ENCODE measurements around the gene TOP3A.
"Not testable (repeated sequence)": the region's sequence is repeated elsewhere in the genome, so short reads cannot be mapped to it uniquely, and the experiment has no call there.

TOP3A gene

DNA sequence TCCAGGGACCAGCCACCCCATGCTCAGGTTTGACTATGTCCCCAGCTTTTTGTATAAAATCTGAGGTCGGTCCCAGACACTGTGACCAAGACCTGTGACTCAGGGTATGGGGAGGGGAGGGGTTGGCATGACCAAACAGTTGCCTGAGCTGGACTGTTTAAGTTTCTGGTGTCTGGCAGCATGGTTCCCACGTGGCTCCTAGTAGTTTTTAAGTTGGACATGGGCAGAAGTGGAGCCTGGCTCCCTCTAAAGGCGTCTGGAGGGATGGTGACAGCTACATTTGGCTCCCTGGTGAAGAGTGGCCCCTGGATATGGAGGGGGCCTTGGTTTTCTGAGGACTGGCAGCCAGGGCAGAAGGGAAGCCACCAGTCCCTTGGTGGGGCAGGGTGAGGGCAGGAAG, 8.2 kb upstream of the TOP3A start:
- DNase-seq, result no peak

DNA sequence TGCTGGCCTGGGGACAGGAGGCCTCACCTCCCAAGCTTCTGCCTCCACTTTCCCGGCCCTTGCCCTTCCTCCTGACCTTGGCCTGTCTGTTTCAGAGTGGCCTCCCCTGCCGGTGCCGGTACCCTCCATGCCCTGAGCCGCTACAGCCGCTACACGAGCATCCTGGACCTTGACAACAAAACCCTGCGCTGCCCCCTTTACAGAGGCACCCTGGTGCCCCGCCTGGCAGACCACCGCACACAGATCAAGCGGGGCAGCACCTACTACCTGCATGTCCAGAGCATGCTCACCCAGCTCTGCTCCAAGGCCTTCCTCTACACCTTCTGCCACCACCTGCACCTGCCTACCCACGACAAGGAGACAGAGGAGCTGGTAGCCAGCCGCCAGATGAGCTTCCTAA, 7.7 kb upstream of the TOP3A start:
- DNase-seq, result no peak

GRCh38 chr17:18321309-18321708, 6.5 kb upstream of the TOP3A start:
- DNase-seq, result no peak

DNA sequence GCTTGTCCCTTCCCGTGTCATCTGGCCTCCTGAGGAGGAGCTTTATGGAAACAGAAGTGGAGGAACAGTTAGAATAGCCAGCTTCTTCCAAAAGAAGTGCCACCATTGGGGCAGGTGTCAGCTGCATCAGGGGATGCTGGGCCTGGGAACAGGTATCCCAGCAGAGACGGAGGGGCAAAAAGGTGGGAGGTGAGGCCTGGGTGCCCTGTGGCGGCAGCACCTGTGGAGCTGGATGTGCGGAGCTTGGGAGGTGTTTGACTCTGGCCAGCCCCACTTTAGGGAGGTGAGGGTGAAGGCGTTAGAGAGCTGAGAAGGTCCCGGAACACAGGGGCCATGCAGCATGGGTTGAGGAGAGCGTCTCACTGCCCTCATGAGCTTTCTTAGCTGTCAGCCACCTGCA, 5.5 kb upstream of the TOP3A start:
- DNase-seq, result no peak

- peak; percentile 39 to 69 (median 56) for DNase-seq
These were observed 4.9 kb upstream of the TOP3A start for GRCh38 chr17:18319604-18320256.

DNA sequence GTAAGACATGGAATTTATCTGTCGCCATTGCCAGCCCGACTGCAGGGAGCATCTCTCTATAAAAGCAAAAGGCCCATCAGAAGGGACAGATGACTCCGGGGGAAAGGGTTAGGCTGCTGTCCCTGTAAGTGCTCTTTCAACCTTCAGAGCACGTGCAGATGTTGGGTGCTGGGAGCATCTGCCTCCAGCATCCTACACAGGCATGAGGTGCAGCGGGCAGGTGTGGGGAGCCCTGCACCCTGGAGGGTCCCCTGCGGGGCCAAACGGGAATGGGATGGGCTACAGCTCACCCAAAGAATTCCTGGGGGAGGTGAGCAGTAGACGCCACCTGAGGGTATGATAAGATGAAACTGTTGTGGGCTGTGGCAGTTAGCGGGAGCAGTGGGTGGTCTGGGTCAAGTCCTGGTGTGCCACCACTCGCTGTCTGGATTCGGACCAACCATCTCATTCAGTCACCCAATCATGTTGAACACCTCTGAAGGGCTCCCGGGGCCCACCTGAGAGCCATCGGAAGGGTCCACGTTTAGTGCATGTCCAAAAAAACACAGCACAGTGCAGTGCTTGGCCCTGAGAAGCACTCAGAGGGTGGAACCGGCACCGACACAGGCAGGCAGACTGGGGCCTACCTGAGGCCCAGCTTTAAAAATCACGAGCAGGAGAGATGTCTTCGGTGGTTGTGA, 4.1 kb upstream of the TOP3A start:
- DNase-seq, result no peak

DNA sequence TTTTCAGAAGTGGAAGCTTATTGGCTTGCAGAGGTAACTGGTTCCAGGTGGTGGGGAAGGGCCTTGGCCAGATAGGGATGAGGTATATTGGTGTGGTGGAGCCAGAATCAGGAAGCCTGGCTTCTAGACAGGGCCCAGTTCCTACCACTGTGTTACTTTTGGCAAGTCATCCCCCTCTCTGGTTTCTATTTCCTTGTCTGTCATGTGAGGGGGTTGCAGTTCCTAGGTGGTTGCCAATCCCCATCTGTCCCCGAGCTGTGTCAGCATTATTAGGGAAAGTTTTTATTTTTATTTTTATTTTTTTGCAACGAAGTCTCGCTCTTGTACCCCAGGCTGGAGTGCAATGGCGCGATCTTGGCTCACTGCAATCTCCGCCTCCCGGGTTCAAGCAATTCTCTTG, 3.3 kb upstream of the TOP3A start:
- peak; percentile 17 to 56 (median 34) for DNase-seq

DNA sequence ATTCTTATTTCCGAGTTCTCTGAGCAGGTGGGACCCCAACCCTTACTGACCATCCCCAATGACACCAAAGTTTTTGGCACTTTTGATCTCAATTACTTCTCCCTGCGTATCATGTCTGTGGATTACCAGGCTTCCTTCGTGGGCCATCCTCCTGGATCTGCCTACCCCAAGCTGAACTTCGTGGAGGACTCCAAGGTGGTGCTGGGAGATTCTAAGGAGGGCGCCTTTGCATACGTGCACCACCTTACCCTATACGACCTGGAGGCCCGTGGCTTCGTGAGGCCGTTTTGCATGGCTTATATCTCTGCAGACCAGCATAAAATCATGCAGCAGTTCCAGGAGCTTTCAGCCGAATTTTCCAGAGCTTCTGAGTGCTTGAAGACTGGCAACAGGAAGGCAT, 1.2 kb upstream of the TOP3A start:
- no peak for DNase-seq

DNA sequence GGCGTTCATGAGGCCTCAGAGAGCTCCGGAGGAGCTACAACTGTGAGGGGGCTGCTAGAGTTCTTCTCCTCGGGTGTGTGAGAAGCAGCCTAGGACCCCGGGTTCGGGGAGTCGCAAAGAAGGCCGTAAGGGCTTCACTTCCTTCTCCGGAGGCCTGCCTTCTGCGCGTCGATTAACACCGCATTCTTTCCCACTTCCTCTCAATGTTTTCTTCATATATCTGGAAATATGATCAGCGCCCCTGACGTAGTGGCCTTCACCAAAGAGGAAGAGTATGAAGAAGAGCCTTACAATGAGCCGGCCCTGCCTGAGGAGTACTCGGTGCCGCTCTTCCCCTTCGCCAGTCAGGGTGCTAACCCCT, 748 bp upstream of the TOP3A start:
- peak; percentile 69 to 82 (median 72) for DNase-seq

GRCh38 chr17:18314059-18314730, 599 bp downstream of the TOP3A start:
- DNase-seq, result peak in 3 of 4 experiments; percentile 16 to 36 (median 23)

DNA sequence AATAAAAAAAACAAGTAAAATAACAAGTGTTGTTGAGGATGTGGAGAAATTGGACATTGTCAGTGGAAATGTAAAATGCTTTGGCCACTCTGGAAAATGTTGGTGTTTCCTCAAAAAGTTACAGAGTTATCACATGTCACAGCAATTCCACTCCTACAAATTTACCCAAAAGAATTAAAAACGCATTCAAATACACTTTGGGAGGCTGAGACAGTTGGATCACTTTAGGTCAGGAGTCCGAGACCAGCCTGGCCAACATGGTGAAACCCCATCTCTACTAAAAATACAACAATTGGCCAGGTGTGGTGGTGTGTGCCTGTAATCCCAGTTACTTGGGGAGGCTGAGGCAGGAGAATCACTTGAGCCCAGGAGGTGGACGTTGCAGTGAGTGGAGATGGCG, 5.6 kb downstream of the TOP3A start:
- DNase-seq, result no peak

DNA sequence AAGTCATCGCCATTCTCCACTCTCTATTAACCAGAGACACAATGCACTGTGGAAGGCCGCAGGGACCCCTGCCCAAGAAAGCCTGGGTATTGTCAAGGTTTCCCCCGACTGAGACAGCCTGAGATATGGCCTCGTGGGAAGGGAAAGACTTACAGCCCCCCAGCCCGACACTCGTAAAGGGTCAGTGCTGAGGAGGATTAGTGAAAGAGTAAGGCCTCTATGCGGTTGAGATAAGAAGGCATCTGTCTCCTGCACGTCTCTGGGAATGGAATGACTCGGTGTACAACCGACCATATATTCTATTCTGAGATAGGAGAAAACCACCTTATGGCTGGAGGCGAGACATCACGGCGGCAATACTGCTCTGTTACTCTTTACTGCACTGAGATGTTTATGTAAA, 11.6 kb downstream of the TOP3A start:
- not testable (repeated sequence) for DNase-seq

DNA sequence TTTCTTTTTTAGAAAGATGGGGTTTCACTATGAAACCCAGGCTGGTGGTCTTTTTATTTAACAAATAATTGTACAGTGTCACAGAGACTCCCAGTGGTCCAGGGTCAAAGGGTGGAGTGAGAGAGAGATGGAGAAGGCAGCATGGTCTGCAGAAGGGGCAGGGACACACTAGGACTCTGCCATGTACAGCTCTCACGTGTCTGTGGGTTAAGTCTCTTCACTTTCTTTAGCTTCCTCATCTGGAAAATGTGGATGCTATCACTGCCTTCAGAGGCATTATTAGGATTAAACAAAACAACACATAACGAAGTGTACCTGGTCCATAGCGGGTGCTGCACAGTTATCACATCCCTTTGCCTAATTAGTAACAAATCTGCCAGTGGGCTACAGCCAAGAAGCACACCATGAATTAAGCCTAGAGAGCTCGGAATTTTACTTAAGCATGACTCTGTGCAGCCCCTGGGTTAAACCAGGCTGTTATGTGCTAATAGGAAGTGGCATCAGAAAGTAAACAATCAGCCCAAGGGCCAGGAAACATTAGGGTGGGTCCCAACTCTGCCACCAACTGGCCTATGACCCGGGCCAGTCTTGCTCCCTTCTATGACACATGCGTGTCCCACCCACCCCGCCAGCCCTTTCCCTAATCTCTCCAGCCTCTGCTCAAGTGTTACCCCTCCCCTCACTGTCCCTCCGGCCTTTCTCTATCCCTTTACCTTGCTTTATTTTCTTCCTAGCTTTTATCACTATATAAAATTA, 13.9 kb downstream of the TOP3A start:
- peak; percentile 19 to 59 (median 44) for DNase-seq

DNA sequence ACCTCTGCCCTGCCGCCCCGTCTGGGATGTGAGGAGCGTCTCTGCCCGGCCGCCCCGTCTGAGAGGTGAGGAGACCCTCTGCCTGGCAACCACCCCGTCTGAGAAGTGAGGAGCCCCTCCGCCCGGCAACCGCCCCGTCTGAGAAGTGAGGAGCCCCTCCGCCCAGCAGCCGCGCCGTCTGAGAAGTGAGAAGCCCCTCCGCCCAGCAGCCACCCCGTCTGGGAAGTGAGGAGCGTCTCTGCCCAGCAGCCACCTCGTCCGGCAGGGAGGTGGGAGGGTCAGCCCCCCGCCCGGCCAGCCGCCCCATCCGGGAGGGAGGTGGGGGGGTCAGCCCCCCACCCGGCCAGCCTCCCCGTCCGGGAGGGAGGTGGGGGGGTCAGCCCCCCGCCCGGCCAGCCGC, 16.7 kb downstream of the TOP3A start:
- not testable (repeated sequence) for DNase-seq

- DNase-seq, result no peak
These were observed 22.9 kb downstream of the TOP3A start for GRCh38 chr17:18291718-18292540.

DNA sequence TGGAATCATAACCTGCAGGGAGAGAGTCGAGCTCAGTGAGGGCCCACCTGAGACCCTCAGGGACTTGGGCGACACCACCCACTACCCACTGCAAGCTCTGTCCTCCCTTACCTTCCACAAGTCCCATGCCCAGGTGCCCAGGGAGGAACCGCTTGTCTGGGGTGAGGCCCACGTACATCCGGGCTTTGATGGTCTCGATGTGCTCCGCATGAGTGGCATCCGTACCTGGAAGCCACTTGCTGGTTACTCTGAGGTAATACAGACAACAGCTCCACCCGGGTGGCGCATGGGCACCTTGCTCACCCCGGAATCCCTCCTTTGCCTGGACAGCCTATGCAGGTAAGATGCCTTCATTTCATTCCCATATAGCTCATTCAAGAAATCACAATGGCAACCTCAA, 29.5 kb downstream of the TOP3A start:
- no peak for DNase-seq

DNA sequence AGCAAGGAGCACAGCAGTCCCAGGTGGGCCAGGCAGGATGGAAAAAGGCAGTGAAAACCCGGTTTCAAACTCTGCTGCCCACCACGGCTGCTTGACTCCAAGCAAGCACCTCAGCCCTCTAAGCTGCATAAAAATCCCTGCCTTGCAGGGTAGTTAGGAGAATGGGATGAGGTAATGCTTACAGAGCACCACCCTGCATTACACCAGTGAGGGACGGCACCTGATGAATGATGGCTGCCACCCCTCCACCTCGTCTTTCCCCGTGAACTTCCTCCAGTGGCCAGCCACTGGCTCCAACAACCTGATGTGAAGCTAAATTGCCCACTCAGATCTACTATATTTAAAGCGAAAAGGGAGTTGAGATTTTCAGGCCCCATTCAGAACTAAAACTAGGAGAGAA, 33.0 kb downstream of the TOP3A start:
- no peak for DNase-seq

- no peak for DNase-seq
These were observed 33.9 kb downstream of the TOP3A start for GRCh38 chr17:18280766-18281371.

- no peak for DNase-seq
These were observed 34.5 kb downstream of the TOP3A start for GRCh38 chr17:18280249-18280648.

- no peak for DNase-seq
These were observed 35.9 kb downstream of the TOP3A start for GRCh38 chr17:18278867-18279266.

DNA sequence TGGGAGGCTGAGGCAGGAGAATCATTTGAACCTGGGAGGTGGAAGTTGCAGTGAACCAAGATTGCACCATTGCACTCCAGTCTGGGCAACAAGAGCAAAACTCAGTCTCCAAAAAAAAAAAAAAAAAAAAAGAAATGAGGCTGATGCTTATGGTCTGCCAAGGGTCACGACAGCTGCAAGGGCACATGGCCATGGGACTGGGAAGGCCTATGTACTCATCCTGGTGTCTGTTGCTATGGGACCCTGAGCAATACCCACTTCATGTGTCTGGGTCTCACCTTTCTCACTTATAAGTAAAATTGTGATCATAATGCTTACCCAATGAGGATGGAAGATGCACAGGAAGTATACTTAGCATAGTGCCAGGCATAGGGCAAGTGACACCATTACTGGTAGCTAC, 37.7 kb downstream of the TOP3A start:
- no peak for DNase-seq

Measured in suppressor macrophage (primary cell).